GM12801 (cell line): ENCODE measurements around the gene NFYC.

Source experiments
- TF ChIP-seq, protein P1 (sequence below): IDR thresholded peaks from one replicate; pipeline ENCODE4 v1.5.1; 2011; ENCODE audit warnings: control low read depth; ENCODE audit not compliant: insufficient read length; ENCODE audit errors: extremely low read depth

The NFYC gene

DNA sequence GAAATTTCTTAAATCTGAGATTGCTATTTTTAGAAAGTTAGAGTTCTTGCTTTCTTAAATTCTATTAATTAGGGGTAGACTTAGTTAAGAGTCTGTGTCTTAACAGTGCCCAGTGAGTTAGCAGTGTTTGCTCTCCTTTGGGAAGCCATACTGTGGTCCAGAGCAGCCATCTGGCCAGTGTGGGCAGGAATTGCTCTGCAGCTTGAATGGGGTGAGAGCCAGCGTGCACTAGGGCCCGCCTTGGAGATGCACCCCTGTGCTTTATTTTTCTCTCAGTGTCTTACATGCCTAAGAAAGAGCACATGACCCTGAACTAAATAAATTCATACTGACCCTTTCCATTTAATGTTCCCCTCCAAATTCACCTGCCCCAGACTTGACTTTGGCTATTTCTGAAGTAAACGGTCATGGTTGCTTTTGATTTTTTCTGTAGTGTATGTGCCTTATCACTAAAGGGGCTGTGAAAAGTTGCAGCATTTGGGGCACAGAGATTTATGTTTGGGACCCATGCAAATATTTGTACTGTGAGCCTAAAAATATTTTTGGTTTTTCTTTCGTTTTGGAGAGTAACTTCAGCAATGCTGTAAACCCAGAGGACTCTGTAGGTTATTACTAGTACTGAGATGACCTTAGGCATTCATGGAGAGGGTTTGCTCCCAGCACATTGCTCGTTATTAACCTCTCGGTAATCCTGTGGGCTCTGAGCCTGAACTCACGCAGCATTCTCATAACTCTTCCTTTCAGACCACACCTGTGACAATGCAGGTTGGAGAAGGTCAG lies 70.8 kb downstream of the NFYC start:
- TF ChIP-seq, protein P1, sequence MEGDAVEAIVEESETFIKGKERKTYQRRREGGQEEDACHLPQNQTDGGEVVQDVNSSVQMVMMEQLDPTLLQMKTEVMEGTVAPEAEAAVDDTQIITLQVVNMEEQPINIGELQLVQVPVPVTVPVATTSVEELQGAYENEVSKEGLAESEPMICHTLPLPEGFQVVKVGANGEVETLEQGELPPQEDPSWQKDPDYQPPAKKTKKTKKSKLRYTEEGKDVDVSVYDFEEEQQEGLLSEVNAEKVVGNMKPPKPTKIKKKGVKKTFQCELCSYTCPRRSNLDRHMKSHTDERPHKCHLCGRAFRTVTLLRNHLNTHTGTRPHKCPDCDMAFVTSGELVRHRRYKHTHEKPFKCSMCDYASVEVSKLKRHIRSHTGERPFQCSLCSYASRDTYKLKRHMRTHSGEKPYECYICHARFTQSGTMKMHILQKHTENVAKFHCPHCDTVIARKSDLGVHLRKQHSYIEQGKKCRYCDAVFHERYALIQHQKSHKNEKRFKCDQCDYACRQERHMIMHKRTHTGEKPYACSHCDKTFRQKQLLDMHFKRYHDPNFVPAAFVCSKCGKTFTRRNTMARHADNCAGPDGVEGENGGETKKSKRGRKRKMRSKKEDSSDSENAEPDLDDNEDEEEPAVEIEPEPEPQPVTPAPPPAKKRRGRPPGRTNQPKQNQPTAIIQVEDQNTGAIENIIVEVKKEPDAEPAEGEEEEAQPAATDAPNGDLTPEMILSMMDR, result no peak

DNA sequence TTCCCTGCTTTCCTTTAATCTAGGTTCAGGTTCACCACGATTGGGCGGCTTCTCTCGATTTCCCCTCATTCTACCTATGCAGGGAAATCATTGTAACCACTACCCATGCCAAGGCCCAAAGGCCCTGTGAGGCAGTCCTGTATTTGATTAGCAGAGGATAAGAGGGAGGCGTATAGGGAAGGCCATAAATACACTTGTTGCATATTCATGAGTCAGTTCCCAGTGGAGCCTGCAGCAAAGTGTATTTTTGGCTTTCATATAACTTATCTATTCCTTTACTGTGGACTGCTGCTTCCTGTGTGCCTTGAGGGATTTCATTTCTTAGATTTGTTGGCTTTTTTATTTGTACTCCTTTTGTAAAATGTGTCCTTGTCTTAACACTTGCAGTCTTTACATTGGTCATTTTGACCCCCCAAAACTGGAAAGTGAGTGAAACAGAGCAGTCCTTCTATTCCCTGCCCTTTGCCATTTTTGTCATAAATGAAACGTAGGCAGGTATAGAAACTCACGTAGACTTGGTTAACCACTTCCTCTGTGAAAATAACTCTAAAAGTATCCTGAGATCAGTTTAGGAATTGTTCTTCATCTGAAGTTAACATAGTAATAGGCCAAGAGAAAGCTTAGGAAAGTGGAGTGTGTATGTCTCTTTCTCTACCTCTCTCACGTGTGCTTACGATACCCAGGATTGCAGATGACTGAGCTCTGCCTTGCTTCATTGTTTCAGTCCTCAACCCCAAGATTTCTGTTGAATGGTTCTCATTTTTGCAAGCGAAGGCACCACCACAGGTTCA lies 72.4 kb downstream of the NFYC start:
- TF ChIP-seq, protein P1, result no peak

DNA sequence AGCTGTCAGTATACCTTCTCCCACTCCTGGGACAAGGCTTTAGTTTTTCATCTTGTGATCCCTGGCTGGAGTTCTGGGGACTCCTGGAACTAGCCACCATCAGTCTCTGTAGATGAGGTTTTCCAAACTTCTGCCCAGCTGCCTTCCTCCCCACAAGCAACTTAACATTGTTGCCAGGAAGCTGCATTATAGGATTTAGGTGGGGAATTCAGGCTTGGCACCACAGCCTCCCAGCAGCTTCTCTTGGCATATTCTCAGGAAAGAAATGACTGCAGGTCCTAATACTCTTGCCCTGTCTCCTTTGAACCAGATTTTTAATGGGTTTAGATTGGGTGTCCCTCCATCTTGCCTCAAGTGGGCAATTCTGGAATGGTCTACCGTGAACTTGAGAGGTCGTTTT lies 73.5 kb downstream of the NFYC start:
- TF ChIP-seq, protein P1, result no peak

DNA sequence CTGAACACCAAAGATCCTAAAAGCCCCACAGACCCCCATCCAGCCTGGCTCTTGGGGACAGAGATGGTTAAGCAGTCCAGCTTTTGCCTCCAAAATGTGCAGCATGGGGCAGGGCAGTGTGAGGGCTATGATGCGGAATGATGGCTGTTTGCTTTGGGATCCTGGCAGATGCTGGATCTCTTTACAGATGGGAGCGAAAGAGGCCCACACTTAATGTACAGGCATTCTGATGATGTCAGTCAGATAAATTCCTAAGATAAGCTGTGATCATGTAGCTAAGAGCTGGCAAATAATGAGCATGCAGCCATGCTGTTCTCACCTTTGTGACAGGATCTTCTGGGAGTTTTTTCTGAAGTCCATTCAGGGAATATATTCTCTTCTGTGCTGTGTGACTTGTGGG lies 74.5 kb downstream of the NFYC start:
- TF ChIP-seq, protein P1, result no peak

DNA sequence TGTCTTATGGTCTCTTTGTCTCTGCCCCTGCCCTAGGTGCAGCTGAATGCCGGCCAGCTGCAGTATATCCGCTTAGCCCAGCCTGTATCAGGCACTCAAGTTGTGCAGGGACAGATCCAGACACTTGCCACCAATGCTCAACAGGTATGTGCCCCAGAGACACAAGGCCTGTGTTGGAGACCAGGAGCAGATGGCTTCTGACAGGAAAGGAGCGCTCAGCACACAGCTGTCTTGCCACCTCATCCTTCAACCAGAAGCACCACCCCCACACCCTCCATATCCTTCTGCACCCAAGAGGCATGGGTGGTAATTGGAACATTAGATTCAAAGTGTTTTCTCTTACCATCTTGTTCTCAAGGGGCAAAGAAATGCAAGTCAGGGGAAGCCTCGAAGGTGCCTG lies 75.1 kb downstream of the NFYC start:
- TF ChIP-seq, protein P1, result no peak

DNA sequence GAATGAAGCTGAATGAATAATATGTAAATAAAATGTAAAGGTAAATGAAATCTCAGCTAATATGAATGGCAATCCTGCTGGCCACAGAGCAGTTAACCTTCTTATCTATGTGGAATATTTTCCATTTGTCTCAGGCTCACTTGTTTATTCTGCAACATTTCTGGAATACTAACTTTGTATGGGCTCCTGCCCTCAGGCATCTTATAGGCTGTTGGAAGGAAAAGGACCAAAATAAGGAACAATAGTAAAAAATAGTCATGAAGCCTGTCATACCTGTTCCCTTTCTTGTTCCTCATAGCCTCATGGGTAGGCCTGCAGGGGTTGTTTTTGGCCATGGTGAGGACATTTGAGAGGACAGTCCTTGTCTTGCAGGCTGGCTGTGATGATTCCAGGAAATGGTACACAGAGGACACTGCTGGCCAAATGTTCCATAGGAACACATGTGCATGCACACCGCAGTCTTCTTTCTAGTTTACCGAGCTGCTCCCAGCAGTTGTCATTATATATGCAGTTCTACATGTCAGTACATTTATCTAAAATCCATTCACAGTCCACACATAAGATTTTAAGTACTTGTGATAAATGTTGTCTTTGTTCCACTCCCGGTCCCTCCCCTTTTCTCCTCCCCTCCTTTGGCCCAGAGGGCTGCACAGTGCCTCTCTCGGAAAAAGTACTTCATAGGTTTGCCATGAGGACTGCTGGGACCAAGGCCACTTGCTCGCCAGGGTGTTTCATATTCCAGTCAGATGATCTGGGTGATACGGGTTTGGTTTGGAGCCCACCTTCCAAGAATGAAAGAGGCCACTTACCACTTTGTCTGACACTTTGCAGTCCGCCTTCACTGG lies 76.9 kb downstream of the NFYC start:
- TF ChIP-seq, protein P1, result no peak

DNA sequence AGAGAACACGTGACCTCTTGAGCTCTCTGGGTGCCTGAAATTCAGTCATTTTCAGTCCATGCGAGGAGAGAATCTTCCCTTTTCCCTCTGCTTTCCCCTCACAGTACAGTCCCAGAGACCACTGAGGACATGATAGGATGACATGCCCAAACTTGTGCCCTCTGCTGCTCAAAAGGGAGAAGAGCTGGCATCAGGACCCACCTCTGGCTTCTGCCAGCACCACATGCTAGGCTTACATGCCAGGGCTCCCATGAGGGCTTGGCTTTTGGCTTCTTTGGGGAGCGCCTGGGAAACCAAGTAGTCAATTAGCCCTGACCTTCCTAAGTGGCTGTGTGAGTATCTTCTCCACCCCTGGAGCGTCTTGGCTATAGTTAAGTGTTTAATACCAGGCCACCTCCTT lies 78.3 kb downstream of the NFYC start:
- TF ChIP-seq, protein P1, result no peak
